ENCODE data around the gene IQCF6.
"Not testable (repeated sequence)": the region's sequence is repeated elsewhere in the genome, so short reads cannot be mapped to it uniquely, and the experiment has no call there.

Gene IQCF6

GRCh38 chr3:51773529-51774056 lies 5.4 kb downstream of the IQCF6 start:
- no peak for DNase-seq (ENCODE audit: low read depth, low spot score)

DNA sequence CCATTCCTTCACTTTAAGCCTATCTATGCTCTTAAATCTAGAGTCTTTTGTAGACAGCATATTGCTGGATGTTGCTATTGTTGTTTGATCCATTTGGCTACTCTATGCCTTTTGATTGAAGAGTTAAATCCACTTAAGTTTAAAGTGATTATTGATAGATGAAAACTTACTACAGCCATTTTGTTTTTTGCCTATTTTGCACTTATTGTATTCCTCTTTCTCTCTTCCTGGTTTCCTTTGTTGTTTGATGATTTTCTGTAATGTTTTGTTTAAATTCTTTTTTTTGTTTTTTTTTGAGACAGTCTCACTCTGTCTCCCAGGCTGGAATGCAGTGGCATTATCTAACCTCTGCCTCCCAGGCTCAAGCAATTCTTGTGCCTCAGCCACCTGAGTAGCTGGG lies 19.8 kb downstream of the IQCF6 start:
- no peak for DNase-seq (ENCODE audit: low read depth, low spot score)

DNA sequence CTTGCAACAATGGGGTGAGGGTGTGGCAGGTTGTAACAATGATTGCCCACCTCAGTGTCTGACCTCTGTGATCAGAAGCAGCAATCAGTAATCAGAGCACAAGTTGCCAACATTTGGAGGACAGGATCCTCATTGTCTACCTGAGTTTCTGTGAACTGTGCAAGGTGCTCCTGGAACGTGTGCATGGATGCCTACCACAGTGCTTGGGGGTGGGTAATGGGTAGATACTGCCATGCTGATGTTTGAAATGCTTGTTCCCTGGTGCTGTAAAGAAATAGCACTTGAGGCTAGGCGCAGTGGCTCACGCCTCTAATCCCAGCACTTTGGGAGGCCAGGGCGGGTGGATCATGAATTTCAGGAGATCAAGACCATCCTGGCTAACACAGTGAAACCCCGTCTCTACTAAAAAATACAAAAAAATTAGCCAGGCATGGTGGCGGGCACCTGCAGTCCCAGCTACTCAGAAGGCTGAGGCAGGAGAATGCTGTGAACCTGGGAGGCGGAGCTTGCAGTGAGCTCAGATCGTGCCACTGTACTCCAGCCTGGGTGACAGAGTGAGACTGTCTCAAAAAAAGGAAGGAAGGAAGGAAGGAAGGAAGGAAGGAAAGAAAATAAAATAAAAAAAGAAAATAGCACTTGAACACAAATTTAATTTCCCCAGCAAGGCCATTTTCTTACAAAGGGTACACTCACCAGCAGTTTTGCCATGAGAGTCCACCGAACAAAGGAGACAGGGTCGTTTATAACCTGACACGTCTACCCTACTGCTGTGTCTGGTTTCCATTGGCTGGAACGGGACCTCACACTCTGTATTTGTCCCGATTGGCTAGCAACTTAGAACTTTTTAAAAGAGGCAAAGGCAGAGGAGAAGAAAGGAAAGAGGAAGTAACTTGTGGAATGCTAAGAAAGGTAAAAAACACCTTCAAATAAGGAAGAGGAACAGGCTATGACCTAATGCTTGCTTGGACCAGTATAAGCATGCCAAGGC lies 25.0 kb downstream of the IQCF6 start:
- DNase-seq (ENCODE audit: low read depth, low spot score): not testable (repeated sequence)

DNA sequence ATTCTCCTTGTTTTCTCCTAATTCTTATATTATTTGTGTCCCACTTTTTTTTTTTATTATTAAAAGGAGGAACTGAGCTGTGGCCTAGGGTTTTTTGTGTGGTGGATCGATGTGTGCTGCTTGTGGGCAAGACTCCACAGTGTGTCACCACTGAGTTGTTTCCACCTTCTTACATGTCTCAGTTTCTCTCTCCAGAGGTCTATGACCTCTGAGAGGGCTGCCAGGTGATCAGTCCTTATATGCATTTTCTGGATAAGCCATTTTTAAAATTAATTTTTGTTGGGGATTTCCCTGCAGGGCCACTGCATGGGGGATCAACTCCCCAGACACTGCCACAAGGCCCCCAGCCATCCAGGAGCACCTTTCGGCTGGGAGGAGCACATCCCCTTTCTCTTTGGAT lies 27.8 kb downstream of the IQCF6 start:
- no peak for DNase-seq (ENCODE audit: low read depth, low spot score)

DNA sequence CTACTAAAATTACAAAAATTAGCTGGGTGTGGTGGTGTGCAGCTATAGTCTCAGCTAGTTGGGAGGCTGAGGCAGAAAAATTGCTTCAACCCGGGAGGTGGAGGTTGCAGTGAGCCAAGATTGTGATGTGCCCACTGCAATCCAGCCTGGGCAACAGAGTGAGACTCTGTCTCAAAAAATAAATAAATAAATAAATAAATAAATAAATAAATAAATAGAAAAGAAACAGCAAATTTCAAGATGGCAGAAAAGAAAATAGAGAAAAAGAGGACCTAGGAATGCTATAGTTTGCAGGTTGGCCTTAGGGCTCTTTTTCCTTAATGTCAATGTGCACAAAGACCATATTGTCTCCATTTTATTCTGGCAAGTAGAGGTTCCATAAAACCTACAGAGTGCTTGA lies 28.2 kb downstream of the IQCF6 start:
- no peak for DNase-seq (ENCODE audit: low read depth, low spot score)

DNA sequence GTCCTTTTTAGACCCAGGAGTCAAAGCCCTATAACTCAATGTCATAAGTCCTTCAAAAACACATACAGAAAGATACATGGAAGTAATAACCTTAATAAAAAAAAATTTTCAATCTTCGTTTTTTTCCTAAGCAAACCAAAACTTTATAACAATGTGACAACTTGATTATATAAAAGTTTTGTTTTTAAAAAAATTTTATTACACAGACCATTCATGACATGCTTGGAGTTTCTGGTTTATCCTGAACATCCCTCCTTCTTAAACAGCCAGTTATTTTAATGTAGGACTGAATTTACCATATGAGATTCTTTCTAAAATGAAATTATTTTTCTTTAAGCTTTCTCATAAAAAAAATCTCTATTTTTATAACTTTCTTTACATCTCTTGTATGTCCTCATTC lies 30.7 kb downstream of the IQCF6 start:
- DNase-seq (ENCODE audit: low read depth, low spot score): no peak

DNA sequence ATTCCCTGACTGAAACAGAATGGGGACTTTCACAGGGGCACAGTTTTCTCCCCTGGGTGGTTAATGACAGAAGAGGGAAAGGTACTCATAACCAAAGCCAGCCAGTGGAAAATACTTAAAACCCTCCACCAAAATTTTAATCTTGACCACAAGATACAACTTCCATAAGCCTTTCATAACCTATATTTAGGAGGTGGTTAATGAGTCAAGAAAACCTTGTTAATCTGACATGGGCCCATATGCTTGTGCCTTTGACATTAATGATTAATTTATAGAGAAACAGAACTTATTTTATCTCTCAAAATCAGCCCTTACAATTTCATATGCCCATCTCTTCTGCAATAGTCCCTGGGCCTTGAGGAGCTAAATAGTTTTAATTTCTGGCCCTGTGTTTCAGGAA lies 31.2 kb downstream of the IQCF6 start:
- no peak for DNase-seq (ENCODE audit: low read depth, low spot score)

DNA sequence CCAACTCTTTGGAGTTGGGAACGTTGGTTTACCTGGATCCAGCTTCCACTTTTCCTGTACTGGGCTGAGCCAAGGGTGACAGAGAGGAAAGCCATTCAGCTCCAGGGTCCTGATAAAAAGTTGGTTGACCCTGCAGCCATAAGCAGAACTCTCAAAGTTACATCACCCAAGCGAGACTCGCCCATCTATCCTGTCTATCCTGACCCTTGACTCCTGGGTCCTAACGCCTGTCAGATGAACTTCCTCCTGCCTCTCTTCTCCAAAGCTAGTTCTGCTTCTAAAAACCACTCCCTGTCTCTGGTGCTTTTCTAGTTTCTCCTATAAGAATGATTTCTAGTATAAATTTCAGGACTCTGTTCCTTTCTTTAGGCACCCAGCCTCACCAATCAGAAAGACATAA lies 36.1 kb downstream of the IQCF6 start:
- not testable (repeated sequence) for DNase-seq (ENCODE audit: low read depth, low spot score)

GRCh38 chr3:51742320-51742719 lies 36.7 kb downstream of the IQCF6 start:
- DNase-seq (ENCODE audit: low read depth, low spot score): not testable (repeated sequence)

DNA sequence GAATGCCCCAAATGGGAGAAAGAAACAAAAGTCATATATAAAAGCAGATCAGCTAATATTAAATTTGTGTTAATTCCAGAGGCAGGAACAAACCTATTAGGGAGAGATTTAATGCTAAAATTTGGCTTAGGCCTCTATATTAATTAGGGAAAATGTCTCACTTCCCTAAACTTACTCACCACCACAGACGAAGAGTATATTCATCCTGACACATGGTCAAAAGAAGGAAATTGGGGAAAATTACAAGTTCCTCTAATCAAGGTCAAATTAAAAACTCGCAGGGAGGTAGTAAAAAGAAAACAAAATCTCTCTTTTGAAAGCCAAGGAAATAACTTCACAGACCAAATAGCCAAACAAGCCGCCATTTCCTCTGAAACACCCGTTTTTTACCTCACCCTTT lies 39.9 kb downstream of the IQCF6 start:
- no peak for DNase-seq (ENCODE audit: low read depth, low spot score)

DNA sequence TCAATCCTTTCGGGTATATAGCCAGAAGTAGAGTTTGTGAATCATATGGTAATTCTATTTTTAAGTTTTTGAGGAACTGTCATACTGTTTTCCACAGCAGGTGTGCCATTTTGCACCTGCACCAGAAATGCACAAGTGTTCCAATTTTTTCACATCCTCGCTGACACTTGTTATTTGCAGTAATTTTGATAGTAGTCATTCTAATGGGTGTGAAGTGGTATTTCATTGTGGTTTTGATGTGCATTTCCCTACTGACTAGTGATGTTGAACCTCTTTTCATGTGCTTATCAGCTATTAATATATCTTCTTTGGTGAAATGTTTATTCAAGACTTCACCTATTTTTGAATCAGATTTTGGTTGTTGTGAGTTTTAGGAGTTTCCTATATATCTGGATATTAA lies 43.1 kb downstream of the IQCF6 start:
- no peak for DNase-seq (ENCODE audit: low read depth, low spot score)

- no peak for DNase-seq (ENCODE audit: low read depth, low spot score)
These were observed 44.0 kb downstream of the IQCF6 start for GRCh38 chr3:51735039-51735438.

DNA sequence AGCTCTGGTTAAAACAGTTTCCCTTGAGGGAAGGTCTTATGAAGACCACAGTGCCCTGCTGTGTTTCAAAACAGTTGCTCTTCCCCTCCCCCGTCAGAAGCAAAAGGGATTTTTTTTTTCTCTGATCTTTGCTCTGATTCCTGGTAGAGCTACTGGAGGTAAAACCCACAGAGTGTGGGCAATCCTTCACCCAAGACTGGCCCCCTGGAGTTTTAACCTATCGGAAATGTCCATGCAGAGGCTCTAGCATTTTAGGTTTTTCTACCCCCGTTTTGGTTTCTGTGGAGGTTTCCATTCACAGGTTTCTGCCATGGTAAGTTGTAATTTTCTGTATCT lies 44.5 kb downstream of the IQCF6 start:
- DNase-seq (ENCODE audit: low read depth, low spot score): peak; percentile 42

GRCh38 chr3:51733859-51734571 lies 45.0 kb downstream of the IQCF6 start:
- no peak for DNase-seq (ENCODE audit: low read depth, low spot score)

- DNase-seq (ENCODE audit: low read depth, low spot score): no peak
These were observed 49.9 kb downstream of the IQCF6 start for GRCh38 chr3:51729042-51729633.

Measured in ELF-1 (cell line).